Neuronal stem cell (in vitro differentiated cells): ENCODE measurements around the gene TPST1.

ENCODE experiments used
- DNase-seq: peaks from one replicate; pipeline ENCODE4 v3.0.0-alpha.2; 2013; ENCODE audit warnings: low spot score
- H2AFZ ChIP-seq: one replicate; pipeline ENCODE4 v1.6.1; 2013; ENCODE audit warnings: mild to moderate bottlenecking, low read length, inconsistent platforms
- H2AK5ac ChIP-seq: 2 replicates; pipeline ENCODE4 v1.6.1; 2013; ENCODE audit warnings: low read depth, mild to moderate bottlenecking, inconsistent platforms, low read length, moderate library complexity, mixed read lengths
- H2BK120ac ChIP-seq: 2 replicates; pipeline ENCODE4 v1.6.1; 2013; ENCODE audit warnings: low read depth, mild to moderate bottlenecking, inconsistent platforms, low read length, moderate library complexity, mixed read lengths
- H2BK12ac ChIP-seq: one replicate; pipeline ENCODE4 v1.6.1; 2013; ENCODE audit warnings: low read length, inconsistent platforms
- H2BK15ac ChIP-seq: 2 replicates; pipeline ENCODE4 v1.6.1; 2013; ENCODE audit warnings: mild to moderate bottlenecking, low read length, inconsistent platforms, mixed read lengths
- H2BK5ac ChIP-seq: one replicate; pipeline ENCODE4 v1.6.1; 2013; ENCODE audit warnings: inconsistent platforms, mild to moderate bottlenecking, low read length, moderate library complexity
- H3K14ac ChIP-seq: one replicate; pipeline ENCODE4 v1.6.1; 2013; ENCODE audit warnings: low read length, inconsistent platforms
- H3K18ac ChIP-seq: 2 replicates; pipeline ENCODE4 v1.6.1; 2013; ENCODE audit warnings: low read length, inconsistent platforms
- H3K23ac ChIP-seq: 2 replicates; pipeline ENCODE4 v1.6.1; 2013; ENCODE audit warnings: low read depth, mild to moderate bottlenecking, mixed read lengths, low read length, inconsistent platforms; ENCODE audit not compliant: poor library complexity
- H3K27ac ChIP-seq: replicated peaks from 3 replicates; pipeline ENCODE4 v1.5.1; 2013; ENCODE audit warnings: low read length, inconsistent platforms
- H3K27me3 ChIP-seq, 3 experiments: 2 replicates each; pipeline ENCODE4 v1.6.1; 2013; ENCODE audit warnings: low read length in 3 of 3, mild to moderate bottlenecking in 2 of 3, inconsistent platforms in 1 of 3, low read depth in 1 of 3, mixed read lengths in 1 of 3, moderate library complexity in 1 of 3; ENCODE audit not compliant: control insufficient read depth in 3 of 3, insufficient read depth in 3 of 3
- H3K36me3 ChIP-seq, 2 donors: replicated peaks in 1 of 2; 2 replicates each; pipeline ENCODE4 v1.6.1; 2013; ENCODE audit warnings: low read length in 2 of 2; ENCODE audit not compliant: control insufficient read depth in 2 of 2, insufficient read depth in 2 of 2
- H3K4ac ChIP-seq: 2 replicates; pipeline ENCODE4 v1.6.1; 2013; ENCODE audit warnings: inconsistent platforms, mild to moderate bottlenecking, low read length, moderate library complexity
- H3K4me1 ChIP-seq, 2 donors: 1 replicate in 1 of 2; 2 replicates in 1 of 2; pipeline ENCODE4 v1.6.1; 2013; ENCODE audit warnings: low read length in 2 of 2, low read depth in 1 of 2; ENCODE audit not compliant: control insufficient read depth in 2 of 2, insufficient read depth in 1 of 2
- H3K4me2 ChIP-seq: one replicate; pipeline ENCODE4 v1.6.1; 2013; ENCODE audit warnings: mild to moderate bottlenecking, low read length, inconsistent platforms; ENCODE audit not compliant: insufficient read depth, poor library complexity, severe bottlenecking
- H3K4me3 ChIP-seq, 2 donors: 2 replicates each; pipeline ENCODE4 v1.5.1; 2013; ENCODE audit warnings: low read length in 2 of 2, mild to moderate bottlenecking in 2 of 2, inconsistent platforms in 1 of 2, moderate library complexity in 1 of 2
- H3K79me1 ChIP-seq: one replicate; pipeline ENCODE4 v1.6.1; 2013; ENCODE audit warnings: low read depth, mild to moderate bottlenecking, inconsistent platforms, low read length, moderate library complexity
- H3K9ac ChIP-seq: one replicate; pipeline ENCODE4 v1.6.1; 2013; ENCODE audit warnings: mild to moderate bottlenecking, low read depth, low read length, inconsistent platforms; ENCODE audit not compliant: poor library complexity
- H3K9me3 ChIP-seq, 2 donors: replicated peaks in 1 of 2; 2 replicates each; pipeline versions ENCODE3 to v1.6.1; 2013; ENCODE audit warnings: low read length in 2 of 2, mild to moderate bottlenecking in 2 of 2, inconsistent platforms in 1 of 2, low read depth in 1 of 2, mixed read lengths in 1 of 2, moderate library complexity in 1 of 2; ENCODE audit not compliant: control insufficient read depth in 2 of 2, insufficient read depth in 1 of 2
- H4K8ac ChIP-seq: one replicate; pipeline ENCODE4 v1.6.1; 2013; ENCODE audit warnings: low read depth, mild to moderate bottlenecking, inconsistent platforms, low read length, moderate library complexity
- H4K91ac ChIP-seq: one replicate; pipeline ENCODE4 v1.6.1; 2013; ENCODE audit warnings: low read length, low read depth, mild to moderate bottlenecking, inconsistent platforms; ENCODE audit not compliant: poor library complexity
- WGBS, 2 donors: extraction: QIAGEN DNeasy Blood & Tissue Kit; methylation state at CpG; one replicate each; pipeline ENCODE4 v1.1.7; 2013; ENCODE audit warnings: missing lambda C conversion rate in 2 of 2, mixed read lengths in 1 of 2; ENCODE audit not compliant: insufficient read length in 2 of 2, insufficient replicate concordance in 1 of 2; ENCODE audit errors: extremely low coverage in 2 of 2; 5-methylcytosine and 5-hydroxymethylcytosine counted together

Gene TPST1

GRCh38 chr7:66333443-66333842, 128.3 kb downstream of the TPST1 start:
- no peak for DNase-seq
- no peak overlapping the region for H3K4me3 ChIP-seq
- no peak overlapping the region for H3K23ac ChIP-seq
- H2AFZ ChIP-seq: no peak overlapping the region
- H2BK5ac ChIP-seq: no peak overlapping the region
- H3K27me3 ChIP-seq: no peaks in the 10 kb centered on the region
- H3K9ac ChIP-seq: no peak overlapping the region
- H3K79me1 ChIP-seq: no peaks in the 10 kb centered on the region
- WGBS, 2 donors: no CpG with 5 or more reads among the region's 1 CpG
- H2BK120ac ChIP-seq: no peak overlapping the region
- no peak overlapping the region for H3K27ac ChIP-seq
- H2BK12ac ChIP-seq: no peak overlapping the region
- no peak overlapping the region for H4K8ac ChIP-seq
- H3K14ac ChIP-seq: no peak overlapping the region
- peaks cover 0 to 6% of the 10 kb centered on the region in 2 donors for H3K9me3 ChIP-seq
- H3K18ac ChIP-seq: no peak overlapping the region
- H3K4me1 ChIP-seq: no peaks in the 10 kb centered on the region
- no peak overlapping the region for H4K91ac ChIP-seq
- no peak overlapping the region for H3K4ac ChIP-seq
- no peak overlapping the region for H3K4me2 ChIP-seq
- H2BK15ac ChIP-seq: no peak overlapping the region
- no peaks in the 10 kb centered on the region for H3K36me3 ChIP-seq
- no peak overlapping the region for H2AK5ac ChIP-seq

GRCh38 chr7:66335318-66335717, 130.2 kb downstream of the TPST1 start:
- no peak overlapping the region for H2BK12ac ChIP-seq
- WGBS, 2 donors: no CpG with 5 or more reads among the region's 6 CpGs
- H2BK120ac ChIP-seq: no peak overlapping the region

GRCh38 chr7:66336760-66337159, 131.6 kb downstream of the TPST1 start:
- no peak for DNase-seq
- no peak overlapping the region for H3K14ac ChIP-seq
- no peak overlapping the region for H4K91ac ChIP-seq
- no peak overlapping the region for H2AK5ac ChIP-seq
- H3K36me3 ChIP-seq: no peaks in the 10 kb centered on the region
- H2BK120ac ChIP-seq: no peak overlapping the region
- H3K27ac ChIP-seq: no peak overlapping the region
- no peak overlapping the region for H2BK5ac ChIP-seq
- H2AFZ ChIP-seq: no peak overlapping the region
- no peak overlapping the region for H3K23ac ChIP-seq
- no peaks in the 10 kb centered on the region for H3K27me3 ChIP-seq
- H4K8ac ChIP-seq: no peak overlapping the region
- no peaks in the 10 kb centered on the region for H3K4me1 ChIP-seq
- no peak overlapping the region for H2BK12ac ChIP-seq
- H3K18ac ChIP-seq: no peak overlapping the region
- peaks cover 0 to 18% of the 10 kb centered on the region in 2 donors for H3K9me3 ChIP-seq
- no peak overlapping the region for H2BK15ac ChIP-seq
- no peaks in the 10 kb centered on the region for H3K79me1 ChIP-seq
- H3K4me3 ChIP-seq: no peak overlapping the region
- no peak overlapping the region for H3K4me2 ChIP-seq
- no peak overlapping the region for H3K4ac ChIP-seq
- H3K9ac ChIP-seq: no peak overlapping the region

More at GRCh38 chr7:66335318-66335717, 130.2 kb downstream of the TPST1 start:
- no peak overlapping the region for H3K9ac ChIP-seq
- H3K14ac ChIP-seq: no peak overlapping the region
- no peaks in the 10 kb centered on the region for H3K4me1 ChIP-seq
- H2AK5ac ChIP-seq: no peak overlapping the region
- no peaks in the 10 kb centered on the region for H3K79me1 ChIP-seq
- H2BK15ac ChIP-seq: no peak overlapping the region
- H3K27me3 ChIP-seq: no peaks in the 10 kb centered on the region
- H3K27ac ChIP-seq: no peak overlapping the region
- no peak overlapping the region for H3K4me3 ChIP-seq
- H3K36me3 ChIP-seq: no peaks in the 10 kb centered on the region
- no peak overlapping the region for H3K23ac ChIP-seq
- no peak overlapping the region for H2AFZ ChIP-seq
- no peak overlapping the region for H3K18ac ChIP-seq
- DNase-seq: no peak
- no peak overlapping the region for H2BK5ac ChIP-seq
- no peak overlapping the region for H3K4ac ChIP-seq
- no peak overlapping the region for H3K4me2 ChIP-seq
- H4K8ac ChIP-seq: no peak overlapping the region
- H4K91ac ChIP-seq: no peak overlapping the region
- H3K9me3 ChIP-seq: peaks cover 0 to 17% of the 10 kb centered on the region in 2 donors

GRCh38 chr7:66339141-66339540, 134.0 kb downstream of the TPST1 start:
- Histone ChIP-seq H3K9ac (no peak overlapping the region), H3K4me3 (no peak overlapping the region), H3K27me3 (no peaks in the 10 kb centered on the region), H3K23ac (no peak overlapping the region), H3K4me1 (no peaks in the 10 kb centered on the region), H2BK15ac (no peak overlapping the region), H2BK5ac (no peak overlapping the region), H2BK12ac (no peak overlapping the region), H3K14ac (no peak overlapping the region), H2BK120ac (no peak overlapping the region), H3K9me3 (peaks cover 0 to 18% of the 10 kb centered on the region in 2 donors), H3K36me3 (no peaks in the 10 kb centered on the region), H3K79me1 (no peaks in the 10 kb centered on the region), H3K4ac (no peak overlapping the region), H3K4me2 (no peak overlapping the region), H2AFZ (no peak overlapping the region), H4K8ac (no peak overlapping the region), H3K18ac (no peak overlapping the region), H3K27ac (no peak overlapping the region), H4K91ac (no peak overlapping the region), H2AK5ac (no peak overlapping the region)
- no peak for DNase-seq
- WGBS, 2 donors: no CpG with 5 or more reads among the region's 1 CpG
